HFFc6 (cell line): ENCODE measurements around the gene RSRC1. TPM values are rescaled to one million over a fixed set of nuclear protein-coding genes. Genes with fewer than 3 reads are reported as not detected.

Experiments used
- DNase-seq: peaks from one replicate; pipeline ENCODE4 v3.0.0-alpha.2; 2018
- H3K27ac Mint-ChIP-seq: 2 replicates; pipeline ENCODE4 v1.8.0; 2020; ENCODE audit warnings: mild to moderate bottlenecking, mixed read lengths
- H3K27me3 Mint-ChIP-seq: 2 replicates; pipeline ENCODE4 v1.8.0; 2021; ENCODE audit warnings: mild to moderate bottlenecking, moderate library complexity, mixed read lengths; ENCODE audit not compliant: insufficient read depth
- H3K36me3 Mint-ChIP-seq: 2 replicates; pipeline ENCODE4 v1.8.0; 2021; ENCODE audit warnings: low read depth, mixed read lengths
- H3K4me1 Mint-ChIP-seq: 2 replicates; pipeline ENCODE4 v1.8.0; 2020; ENCODE audit warnings: low read depth, mixed read lengths
- H3K4me3 Mint-ChIP-seq: 2 replicates; pipeline ENCODE4 v1.8.0; 2020; ENCODE audit warnings: mild to moderate bottlenecking, moderate library complexity, mixed read lengths
- H3K9me3 Mint-ChIP-seq: 2 replicates; pipeline ENCODE4 v1.8.0; 2020; ENCODE audit warnings: mild to moderate bottlenecking, mixed read lengths
- total RNA-seq, 6 experiments: library from RNA; stranded (reverse); fragmentation: NEBNext Ultra II Directional; extraction: Animal tissue kit (Norgen Biotek cat#: 25700); gene quantifications; 2 replicates in 1 of 6; 3 replicates in 5 of 6; pipeline ENCODE4 v1.2.3, GENCODE V29; 2021
- TF ChIP-seq, protein P1 (sequence below): fragments of 200-600 bp; sonication (generic); IDR thresholded peaks from 2 replicates; pipeline ENCODE4 v1.5.0; 2021; ENCODE audit warnings: antibody characterized with exemption, mild to moderate bottlenecking

RSRC1 gene
- total RNA-seq, 6 experiments from 2014 or later: 20.5 to 37.6 (median 33.0) TPM

GRCh38 chr3:158559504-158559903 lies 449.6 kb downstream of the RSRC1 start:
- TF ChIP-seq, protein P1, sequence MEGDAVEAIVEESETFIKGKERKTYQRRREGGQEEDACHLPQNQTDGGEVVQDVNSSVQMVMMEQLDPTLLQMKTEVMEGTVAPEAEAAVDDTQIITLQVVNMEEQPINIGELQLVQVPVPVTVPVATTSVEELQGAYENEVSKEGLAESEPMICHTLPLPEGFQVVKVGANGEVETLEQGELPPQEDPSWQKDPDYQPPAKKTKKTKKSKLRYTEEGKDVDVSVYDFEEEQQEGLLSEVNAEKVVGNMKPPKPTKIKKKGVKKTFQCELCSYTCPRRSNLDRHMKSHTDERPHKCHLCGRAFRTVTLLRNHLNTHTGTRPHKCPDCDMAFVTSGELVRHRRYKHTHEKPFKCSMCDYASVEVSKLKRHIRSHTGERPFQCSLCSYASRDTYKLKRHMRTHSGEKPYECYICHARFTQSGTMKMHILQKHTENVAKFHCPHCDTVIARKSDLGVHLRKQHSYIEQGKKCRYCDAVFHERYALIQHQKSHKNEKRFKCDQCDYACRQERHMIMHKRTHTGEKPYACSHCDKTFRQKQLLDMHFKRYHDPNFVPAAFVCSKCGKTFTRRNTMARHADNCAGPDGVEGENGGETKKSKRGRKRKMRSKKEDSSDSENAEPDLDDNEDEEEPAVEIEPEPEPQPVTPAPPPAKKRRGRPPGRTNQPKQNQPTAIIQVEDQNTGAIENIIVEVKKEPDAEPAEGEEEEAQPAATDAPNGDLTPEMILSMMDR: no peak
- H3K4me1 Mint-ChIP-seq: no peaks in the 10 kb centered on the region
- H3K36me3 Mint-ChIP-seq: no peaks in the 10 kb centered on the region
- H3K4me3 Mint-ChIP-seq: no peak overlapping the region
- no peak overlapping the region for H3K27ac Mint-ChIP-seq
- peaks cover 4% of the 10 kb centered on the region; the same call in 1 of the 2 replicates for H3K27me3 Mint-ChIP-seq
- no peaks in the 10 kb centered on the region for H3K9me3 Mint-ChIP-seq
- DNase-seq: no peak

DNA sequence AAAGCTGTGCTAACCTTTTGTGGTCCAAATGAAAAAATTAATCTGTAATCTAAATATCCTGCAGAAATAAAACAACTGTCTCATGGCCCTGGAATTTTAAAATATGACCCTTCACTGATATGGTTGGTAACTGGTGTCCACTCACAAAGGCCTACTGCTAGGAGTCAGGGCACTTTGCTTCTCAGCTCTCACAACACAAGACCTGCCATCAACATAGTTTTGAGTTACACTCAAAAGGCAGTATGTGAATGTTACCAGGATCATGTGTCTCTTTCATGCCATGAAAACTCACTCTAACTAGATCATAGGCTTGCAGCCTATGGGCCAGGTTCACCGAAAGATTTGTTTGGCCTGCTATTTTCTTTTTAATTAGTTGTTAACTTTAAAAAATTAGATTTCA lies 451.1 kb downstream of the RSRC1 start:
- H3K4me3 Mint-ChIP-seq: no peak overlapping the region
- TF ChIP-seq, protein P1: no peak

GRCh38 chr3:158562674-158563073 lies 452.8 kb downstream of the RSRC1 start:
- no peak overlapping the region for H3K4me3 Mint-ChIP-seq
- H3K9me3 Mint-ChIP-seq: no peaks in the 10 kb centered on the region; the same call in 1 of the 2 replicates
- no peak for DNase-seq
- H3K4me1 Mint-ChIP-seq: no peaks in the 10 kb centered on the region
- H3K27ac Mint-ChIP-seq: no peak overlapping the region
- peaks cover 2% of the 10 kb centered on the region; the same call in 1 of the 2 replicates for H3K27me3 Mint-ChIP-seq
- TF ChIP-seq, protein P1: no peak
- H3K36me3 Mint-ChIP-seq: no peaks in the 10 kb centered on the region

More for the DNA sequence above, 451.1 kb downstream of the RSRC1 start:
- Mint-ChIP-seq H3K9me3 (no peaks in the 10 kb centered on the region; the same call in 1 of the 2 replicates), H3K36me3 (no peaks in the 10 kb centered on the region), H3K27me3 (peaks cover 2% of the 10 kb centered on the region; the same call in 1 of the 2 replicates), H3K4me1 (no peaks in the 10 kb centered on the region), H3K27ac (no peak overlapping the region)
- DNase-seq: no peak

DNA sequence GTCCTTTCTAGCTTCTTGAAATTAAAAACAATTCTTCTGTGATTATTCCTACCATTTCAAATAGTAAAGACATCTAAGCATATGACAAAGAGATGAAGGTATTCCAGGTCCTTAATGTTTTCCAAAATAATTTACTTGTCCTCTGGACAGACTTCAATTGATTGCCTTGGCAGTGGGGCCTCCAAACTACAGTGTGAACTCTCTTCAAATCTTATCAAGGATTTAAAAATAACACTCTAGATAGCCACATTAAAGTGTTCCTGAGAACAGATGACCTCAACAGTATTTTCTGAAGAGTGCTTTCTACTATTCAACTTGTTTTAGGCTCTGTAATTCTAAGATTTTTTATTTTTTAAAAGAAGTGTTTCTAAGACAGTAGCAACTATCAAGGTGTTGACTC lies 453.2 kb downstream of the RSRC1 start:
- Mint-ChIP-seq H3K36me3 (no peaks in the 10 kb centered on the region), H3K27me3 (peaks cover 2% of the 10 kb centered on the region; the same call in 1 of the 2 replicates), H3K9me3 (no peaks in the 10 kb centered on the region; the same call in 1 of the 2 replicates), H3K27ac (no peak overlapping the region), H3K4me1 (no peaks in the 10 kb centered on the region), H3K4me3 (no peak overlapping the region)
- TF ChIP-seq, protein P1: no peak
- DNase-seq: no peak

DNA sequence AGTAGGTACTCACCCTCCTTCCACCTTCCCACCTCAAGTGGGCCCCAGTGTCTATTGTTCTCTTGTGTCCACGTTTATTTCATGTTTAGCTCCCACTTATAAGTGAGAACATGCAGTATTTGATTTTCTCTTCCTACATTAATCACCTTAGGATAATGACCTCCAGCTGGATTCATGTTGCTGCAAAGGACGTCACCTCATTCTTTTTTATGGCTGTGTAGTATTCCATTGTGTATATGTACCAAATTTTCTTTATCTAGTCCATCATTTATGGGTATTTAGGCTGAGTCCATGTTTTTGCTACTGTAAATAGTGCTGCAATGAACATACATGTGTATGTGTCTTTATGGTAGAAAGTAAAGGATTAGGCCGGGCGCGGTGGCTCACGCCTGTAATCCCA lies 455.2 kb downstream of the RSRC1 start:
- H3K4me1 Mint-ChIP-seq: peaks cover under 1% of the 10 kb centered on the region
- no peak overlapping the region for H3K27ac Mint-ChIP-seq
- H3K4me3 Mint-ChIP-seq: no peak overlapping the region
- DNase-seq: no peak
- no peaks in the 10 kb centered on the region for H3K36me3 Mint-ChIP-seq
- H3K9me3 Mint-ChIP-seq: no peaks in the 10 kb centered on the region; the same call in 1 of the 2 replicates
- TF ChIP-seq, protein P1: no peak
- H3K27me3 Mint-ChIP-seq: 0 out of 2 replicates have a peak, but pooled peaks cover 2% of the 10 kb centered on the region
